Measurements from ENCODE around the gene PLCXD1. TPM values are rescaled to one million over a fixed set of nuclear protein-coding genes. Genes with fewer than 3 reads are reported as not detected.
"Not testable (repeated sequence)": the region's sequence is repeated elsewhere in the genome, so short reads cannot be mapped to it uniquely, and the experiment has no call there.

The PLCXD1 gene
- total RNA-seq, 1 experiment from 2014 or later = 60.9 TPM

DNA sequence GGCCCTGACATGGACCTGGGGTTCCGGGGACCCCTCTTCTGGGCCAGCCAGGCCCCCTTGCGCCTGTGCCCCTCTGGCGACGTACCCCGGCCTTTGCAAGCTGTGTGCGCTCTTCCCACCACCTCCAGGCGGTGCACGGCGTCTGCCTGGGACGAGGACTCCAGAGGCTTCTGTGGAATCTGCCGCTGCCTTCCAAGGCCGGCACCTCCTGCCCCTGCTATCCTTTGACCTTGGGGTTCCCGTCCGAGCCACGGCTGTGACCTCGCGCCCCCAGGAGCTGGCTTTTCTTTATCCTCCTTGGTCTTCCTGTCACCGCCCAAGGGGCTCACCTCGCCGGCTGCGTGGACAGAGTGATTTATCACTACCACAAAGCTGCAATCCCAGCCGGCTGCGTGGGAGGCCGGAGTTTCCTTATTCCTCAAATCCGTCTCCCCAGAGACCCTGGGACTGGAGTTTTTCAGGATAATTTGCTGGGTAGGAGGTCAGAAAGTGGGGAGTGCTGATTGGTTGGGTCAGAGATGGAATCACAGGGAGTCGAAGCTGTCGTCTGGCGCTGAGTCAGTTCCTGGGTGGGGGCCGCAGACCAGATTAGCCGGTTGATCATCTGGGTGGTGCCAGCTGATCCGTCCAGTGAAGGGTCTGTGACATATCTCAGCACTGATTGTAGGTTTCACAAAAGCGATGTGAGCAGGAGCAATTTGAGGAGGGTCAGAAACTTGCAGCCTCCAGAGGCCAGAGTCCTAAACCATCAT, 19.8 kb upstream of the PLCXD1 start:
- H3K36me3 ChIP-seq (ENCODE audit: insufficient read depth, low read length, poor library complexity, severe bottlenecking) = no peaks in the 10 kb centered on the region
- no peak overlapping the region for H3K4me3 ChIP-seq (ENCODE audit: low read depth, low read length, poor library complexity, severe bottlenecking)
- ChIA-PET CTCF (no interaction called here), POLR2A (ENCODE audit: low non-redundant PET) (no interaction called here)
- no peaks in the 10 kb centered on the region for H3K27me3 ChIP-seq (replicated peaks; ENCODE audit: insufficient read depth, low read depth, low read length, poor library complexity)
- no peaks in the 10 kb centered on the region for H3K4me1 ChIP-seq (ENCODE audit: insufficient read depth, low read length, poor library complexity, severe bottlenecking)
- DNase-seq (ENCODE audit: low spot score) = no peak
- BruUV-seq (replicated peaks) = no TSS peak
- H3K9me3 ChIP-seq (ENCODE audit: low read depth, low read length, poor library complexity, severe bottlenecking) = no peaks in the 10 kb centered on the region
- TF ChIP-seq, protein P1, sequence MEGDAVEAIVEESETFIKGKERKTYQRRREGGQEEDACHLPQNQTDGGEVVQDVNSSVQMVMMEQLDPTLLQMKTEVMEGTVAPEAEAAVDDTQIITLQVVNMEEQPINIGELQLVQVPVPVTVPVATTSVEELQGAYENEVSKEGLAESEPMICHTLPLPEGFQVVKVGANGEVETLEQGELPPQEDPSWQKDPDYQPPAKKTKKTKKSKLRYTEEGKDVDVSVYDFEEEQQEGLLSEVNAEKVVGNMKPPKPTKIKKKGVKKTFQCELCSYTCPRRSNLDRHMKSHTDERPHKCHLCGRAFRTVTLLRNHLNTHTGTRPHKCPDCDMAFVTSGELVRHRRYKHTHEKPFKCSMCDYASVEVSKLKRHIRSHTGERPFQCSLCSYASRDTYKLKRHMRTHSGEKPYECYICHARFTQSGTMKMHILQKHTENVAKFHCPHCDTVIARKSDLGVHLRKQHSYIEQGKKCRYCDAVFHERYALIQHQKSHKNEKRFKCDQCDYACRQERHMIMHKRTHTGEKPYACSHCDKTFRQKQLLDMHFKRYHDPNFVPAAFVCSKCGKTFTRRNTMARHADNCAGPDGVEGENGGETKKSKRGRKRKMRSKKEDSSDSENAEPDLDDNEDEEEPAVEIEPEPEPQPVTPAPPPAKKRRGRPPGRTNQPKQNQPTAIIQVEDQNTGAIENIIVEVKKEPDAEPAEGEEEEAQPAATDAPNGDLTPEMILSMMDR (conservative IDR thresholded peaks at IDR 0.05; ENCODE audit: low read depth, low read length) = no peak
- no peak for TF ChIP-seq EZH2 (IDR thresholded peaks at IDR 0.05; ENCODE audit: borderline replicate concordance, low read depth, low read length, poor library complexity, severe bottlenecking)
- H3K27ac ChIP-seq (ENCODE audit: low read depth, low read length, poor library complexity, severe bottlenecking) = no peak overlapping the region
- intact Hi-C loops (cut with micrococcal nuclease; ENCODE audit: unreplicated experiment) = no loop called here

DNA sequence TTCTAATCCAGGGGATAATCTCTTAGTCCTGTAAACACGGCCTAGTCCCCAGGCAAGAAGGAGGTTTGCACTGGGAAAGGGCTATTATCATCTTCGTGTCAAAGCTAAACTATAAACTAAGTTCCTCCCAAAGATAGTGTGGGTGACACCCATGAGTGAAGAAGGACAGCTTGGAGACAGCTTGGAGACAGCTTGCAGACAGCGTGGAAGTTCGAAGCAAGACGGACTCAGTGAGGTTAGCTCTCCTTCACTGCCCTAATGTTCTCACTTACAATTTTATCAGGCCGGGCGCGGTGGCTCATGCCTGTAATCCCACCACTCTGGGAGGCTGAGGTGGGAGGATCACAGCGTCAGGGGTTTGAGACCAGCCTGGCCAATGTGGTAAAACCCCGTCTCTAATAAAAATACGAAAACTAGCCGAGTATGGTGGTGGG, 19.2 kb upstream of the PLCXD1 start:
- no peaks in the 10 kb centered on the region for H3K36me3 ChIP-seq (ENCODE audit: insufficient read depth, low read length, poor library complexity, severe bottlenecking)
- no TSS peak for BruUV-seq (replicated peaks)
- TF ChIP-seq, protein P1 (conservative IDR thresholded peaks at IDR 0.05; ENCODE audit: low read depth, low read length) = no peak
- no peak for TF ChIP-seq EZH2 (IDR thresholded peaks at IDR 0.05; ENCODE audit: borderline replicate concordance, low read depth, low read length, poor library complexity, severe bottlenecking)
- CTCF ChIA-PET = no interaction called here
- H3K27me3 ChIP-seq (replicated peaks; ENCODE audit: insufficient read depth, low read depth, low read length, poor library complexity) = no peaks in the 10 kb centered on the region
- DNase-seq (ENCODE audit: low spot score) = no peak
- POLR2A ChIA-PET (ENCODE audit: low non-redundant PET) = no interaction called here
- no peaks in the 10 kb centered on the region for H3K9me3 ChIP-seq (ENCODE audit: low read depth, low read length, poor library complexity, severe bottlenecking)
- no peak overlapping the region for H3K4me3 ChIP-seq (ENCODE audit: low read depth, low read length, poor library complexity, severe bottlenecking)
- no peaks in the 10 kb centered on the region for H3K4me1 ChIP-seq (ENCODE audit: insufficient read depth, low read length, poor library complexity, severe bottlenecking)
- H3K27ac ChIP-seq (ENCODE audit: low read depth, low read length, poor library complexity, severe bottlenecking) = no peak overlapping the region
- intact Hi-C loops (cut with micrococcal nuclease; ENCODE audit: unreplicated experiment) = no loop called here

DNA sequence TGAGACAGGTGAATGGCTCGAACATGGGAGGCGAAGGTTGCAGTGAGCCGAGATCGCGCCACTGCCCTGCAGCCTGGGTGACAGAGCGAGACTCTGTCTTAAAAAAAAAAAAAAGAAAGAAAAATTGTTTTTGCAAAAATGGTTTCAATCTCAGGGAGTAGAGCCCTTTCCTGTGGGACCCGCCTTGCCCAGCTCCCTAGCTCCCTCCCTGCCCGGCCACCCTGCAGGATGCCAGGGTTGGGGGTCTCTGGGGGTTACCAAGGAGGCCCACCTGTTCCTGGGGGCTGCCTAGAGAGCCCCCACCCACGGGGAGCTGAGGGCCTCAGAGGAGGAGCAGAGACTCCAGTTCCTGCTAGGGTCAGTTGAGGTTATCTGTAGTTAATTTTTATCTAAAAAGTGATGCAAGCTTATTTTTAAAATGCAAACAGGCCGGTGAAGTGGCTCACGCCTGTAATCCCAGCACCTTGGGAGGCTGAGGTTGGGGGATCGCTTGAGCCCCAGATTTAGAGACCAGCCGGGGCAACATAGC, 18.7 kb upstream of the PLCXD1 start:
- no peaks in the 10 kb centered on the region for H3K4me1 ChIP-seq (ENCODE audit: insufficient read depth, low read length, poor library complexity, severe bottlenecking)
- no peak overlapping the region for H3K4me3 ChIP-seq (ENCODE audit: low read depth, low read length, poor library complexity, severe bottlenecking)
- no peak for DNase-seq (ENCODE audit: low spot score)
- intact Hi-C loops (cut with micrococcal nuclease; ENCODE audit: unreplicated experiment) = no loop called here
- H3K27ac ChIP-seq (ENCODE audit: low read depth, low read length, poor library complexity, severe bottlenecking) = no peak overlapping the region
- TF ChIP-seq, protein P1 (conservative IDR thresholded peaks at IDR 0.05; ENCODE audit: low read depth, low read length) = no peak
- H3K36me3 ChIP-seq (ENCODE audit: insufficient read depth, low read length, poor library complexity, severe bottlenecking) = no peaks in the 10 kb centered on the region
- H3K9me3 ChIP-seq (ENCODE audit: low read depth, low read length, poor library complexity, severe bottlenecking) = no peaks in the 10 kb centered on the region
- ChIA-PET CTCF (no interaction called here), POLR2A (ENCODE audit: low non-redundant PET) (no interaction called here)
- BruUV-seq (replicated peaks) = no TSS peak
- H3K27me3 ChIP-seq (replicated peaks; ENCODE audit: insufficient read depth, low read depth, low read length, poor library complexity) = no peaks in the 10 kb centered on the region

DNA sequence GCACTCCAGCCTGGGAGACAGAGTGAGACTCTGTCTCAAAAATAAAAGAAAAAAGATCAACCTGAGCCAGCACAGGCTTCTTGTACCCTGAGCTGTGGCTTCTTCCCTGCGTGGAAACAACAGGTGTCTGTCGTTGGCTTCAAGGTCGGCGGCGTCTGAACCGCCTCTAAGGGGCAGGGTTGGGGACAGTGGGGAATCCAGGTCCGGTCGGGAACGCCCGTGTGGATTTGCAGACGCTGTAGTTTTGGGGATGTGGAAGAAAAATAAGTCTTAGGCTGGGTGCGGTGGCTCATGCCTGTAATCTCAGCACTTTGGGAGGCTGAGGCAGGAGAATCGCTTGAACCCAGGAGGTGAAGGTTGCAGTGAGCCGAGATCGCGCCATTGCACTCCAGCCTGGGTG, 17.2 kb upstream of the PLCXD1 start:
- DNase-seq (ENCODE audit: low spot score); H3K4me1 ChIP-seq (ENCODE audit: insufficient read depth, low read length, poor library complexity, severe bottlenecking); intact Hi-C loops (cut with micrococcal nuclease; ENCODE audit: unreplicated experiment); H3K27me3 ChIP-seq (replicated peaks; ENCODE audit: insufficient read depth, low read depth, low read length, poor library complexity); H3K4me3 ChIP-seq (ENCODE audit: low read depth, low read length, poor library complexity, severe bottlenecking); H3K27ac ChIP-seq (ENCODE audit: low read depth, low read length, poor library complexity, severe bottlenecking); CTCF ChIA-PET; POLR2A ChIA-PET (ENCODE audit: low non-redundant PET); BruUV-seq (replicated peaks); H3K9me3 ChIP-seq (ENCODE audit: low read depth, low read length, poor library complexity, severe bottlenecking); H3K36me3 ChIP-seq (ENCODE audit: insufficient read depth, low read length, poor library complexity, severe bottlenecking): not testable (repeated sequence)
